T-helper 2 cell treated with Interferon-gamma antibody and Interleukin-4, amounts not matched to agents 100 ng/mL and 5 ng/mL, for 36 hours (primary cell): ENCODE data around the gene DUOXA1. TPM values are rescaled to one million over a fixed set of nuclear protein-coding genes. Genes with fewer than 3 reads are reported as not detected.

Experiments used
- intact Hi-C: fragments of 100-400 bp; cut with micrococcal nuclease; formaldehyde crosslinking; loops from one replicate; pipeline ENCODE4 v1.15.1; 2023
- total RNA-seq: library from RNA; stranded (reverse); gene quantifications from 2 replicates; pipeline ENCODE4 v1.2.3, GENCODE V29; 2022

The DUOXA1 gene
- not detected in 2 replicates for total RNA-seq

- intact Hi-C loops, result loop anchor here (10.0 kb wide), 1 partner anchor 265 kb away; no protein-coding TSS in a partner anchor
Observed at GRCh38 chr15:45129651-45130129, at the start of gene DUOXA1, which contains the start of gene DUOX1. TSS of gene DUOXA1 (minus strand) at chr15:45129879. CDS start at chr15:45123014, 6,865 bp downstream. TSS of gene DUOX1 (plus strand) at chr15:45129994. CDS start at chr15:45131967, 1,973 bp downstream.

- intact Hi-C loops, result no loop called here
Observed at GRCh38 chr15:45177285-45177684, 47.6 kb upstream of the DUOXA1 start.

GRCh38 chr15:45174577-45174976, 44.9 kb upstream of the DUOXA1 start:
- intact Hi-C loops, result no loop called here

DNA sequence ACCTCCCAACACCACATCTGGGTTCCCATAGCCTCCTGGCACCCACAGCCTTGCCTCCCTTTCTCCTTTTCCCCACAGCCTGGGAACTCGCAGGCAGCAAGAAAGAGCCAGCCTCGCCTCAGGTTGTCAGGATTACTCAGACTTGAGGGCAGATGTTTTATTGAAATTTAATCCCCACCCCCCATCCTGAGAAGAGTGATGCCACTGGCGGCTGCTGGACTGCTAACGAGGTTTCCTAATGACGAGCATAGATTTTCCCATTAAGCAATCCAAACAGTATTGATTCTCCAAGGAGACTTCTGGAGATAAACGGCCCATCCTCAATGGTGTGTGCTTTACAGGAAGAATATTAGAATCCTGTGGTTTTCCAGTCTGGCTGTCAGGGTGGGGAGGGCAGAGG, 44.4 kb upstream of the DUOXA1 start:
- intact Hi-C loops, result no loop called here

DNA sequence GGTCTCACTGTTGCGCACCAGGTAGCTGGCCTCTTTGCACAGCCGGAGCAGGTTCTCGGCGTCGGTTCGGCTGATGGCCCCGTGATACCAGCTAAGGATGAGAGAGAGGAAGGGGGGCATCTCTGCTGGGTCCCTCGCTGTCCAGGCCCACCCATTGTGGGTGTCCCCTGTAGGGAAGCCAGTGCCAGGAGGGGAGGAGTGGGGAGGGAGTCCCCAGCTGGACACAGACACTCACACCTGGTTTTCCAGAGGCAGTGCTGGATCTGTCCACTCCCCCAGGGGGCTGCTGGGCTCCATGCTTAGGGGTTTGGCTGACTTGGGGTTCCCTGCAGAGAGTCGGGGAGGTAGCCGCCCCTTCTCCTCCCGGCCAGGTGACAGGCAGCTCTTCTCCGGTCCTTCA, 42.2 kb upstream of the DUOXA1 start:
- intact Hi-C loops, result no loop called here

- intact Hi-C loops, result no loop called here
Observed at GRCh38 chr15:45169608-45170480, 40.2 kb upstream of the DUOXA1 start.

DNA sequence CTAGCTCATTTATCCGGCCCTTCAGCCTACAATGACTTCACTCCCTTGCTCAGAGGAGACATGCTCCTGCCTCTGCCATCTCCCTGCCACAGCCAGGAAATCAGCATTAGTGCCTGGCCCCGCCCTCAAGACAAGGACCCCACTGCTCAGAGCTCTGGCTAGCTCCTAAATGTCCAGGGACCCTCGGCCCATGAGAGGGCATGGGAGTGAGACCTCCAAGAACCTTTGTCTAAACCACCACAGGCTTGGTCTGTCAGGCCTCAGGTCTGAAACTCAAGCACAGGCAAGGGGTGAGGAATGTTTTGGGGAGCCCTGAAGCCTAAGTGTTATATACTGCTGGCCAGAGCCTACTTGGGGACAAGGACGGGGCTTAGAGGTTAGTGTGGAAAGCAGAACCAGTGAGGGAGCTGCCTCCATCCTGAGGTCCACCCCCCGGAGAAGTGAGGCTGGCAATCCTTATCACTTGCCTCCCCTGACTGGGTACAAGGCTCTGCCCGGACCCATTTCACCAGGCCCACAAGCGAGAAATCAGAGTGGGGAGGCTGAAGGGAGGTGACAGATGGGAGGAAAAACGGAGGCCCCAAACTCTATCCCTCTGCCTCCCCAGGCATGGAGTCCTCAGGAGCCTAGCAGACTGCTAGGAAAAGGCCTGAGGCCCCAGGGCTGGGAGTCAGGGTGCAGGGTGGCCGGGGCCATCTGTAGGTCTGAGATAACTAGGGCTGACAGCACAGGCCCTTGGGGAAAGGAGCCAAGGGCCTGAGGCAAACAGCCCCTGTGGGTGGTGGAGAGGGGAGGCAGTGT, 39.3 kb upstream of the DUOXA1 start:
- intact Hi-C loops, result no loop called here

DNA sequence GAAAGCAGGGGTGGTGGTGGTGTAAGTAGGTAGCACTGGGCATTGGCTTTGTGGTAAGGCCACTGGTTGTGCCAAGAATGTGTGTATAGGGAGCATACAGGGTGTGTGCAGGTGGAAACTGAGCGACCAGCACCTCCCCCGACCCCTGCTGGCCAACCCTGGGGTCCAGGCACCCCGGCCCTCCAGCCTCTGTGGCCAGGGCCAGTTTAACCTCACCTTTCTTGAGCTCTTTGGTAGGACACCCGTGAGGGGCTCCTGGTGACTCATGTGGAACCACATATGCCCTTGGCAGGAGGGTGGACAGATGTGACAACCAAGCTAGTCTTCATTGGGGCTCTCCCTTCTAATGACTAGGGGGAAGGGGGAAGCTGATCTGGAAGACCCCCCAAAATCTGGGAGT, 38.6 kb upstream of the DUOXA1 start:
- intact Hi-C loops, result no loop called here

- intact Hi-C loops, result loop anchor here (1.0 to 2.0 kb wide), 3 partner anchors 21 to 112 kb away; no protein-coding TSS in a partner anchor
Observed at GRCh38 chr15:45167631-45168205, 38.0 kb upstream of the DUOXA1 start.

DNA sequence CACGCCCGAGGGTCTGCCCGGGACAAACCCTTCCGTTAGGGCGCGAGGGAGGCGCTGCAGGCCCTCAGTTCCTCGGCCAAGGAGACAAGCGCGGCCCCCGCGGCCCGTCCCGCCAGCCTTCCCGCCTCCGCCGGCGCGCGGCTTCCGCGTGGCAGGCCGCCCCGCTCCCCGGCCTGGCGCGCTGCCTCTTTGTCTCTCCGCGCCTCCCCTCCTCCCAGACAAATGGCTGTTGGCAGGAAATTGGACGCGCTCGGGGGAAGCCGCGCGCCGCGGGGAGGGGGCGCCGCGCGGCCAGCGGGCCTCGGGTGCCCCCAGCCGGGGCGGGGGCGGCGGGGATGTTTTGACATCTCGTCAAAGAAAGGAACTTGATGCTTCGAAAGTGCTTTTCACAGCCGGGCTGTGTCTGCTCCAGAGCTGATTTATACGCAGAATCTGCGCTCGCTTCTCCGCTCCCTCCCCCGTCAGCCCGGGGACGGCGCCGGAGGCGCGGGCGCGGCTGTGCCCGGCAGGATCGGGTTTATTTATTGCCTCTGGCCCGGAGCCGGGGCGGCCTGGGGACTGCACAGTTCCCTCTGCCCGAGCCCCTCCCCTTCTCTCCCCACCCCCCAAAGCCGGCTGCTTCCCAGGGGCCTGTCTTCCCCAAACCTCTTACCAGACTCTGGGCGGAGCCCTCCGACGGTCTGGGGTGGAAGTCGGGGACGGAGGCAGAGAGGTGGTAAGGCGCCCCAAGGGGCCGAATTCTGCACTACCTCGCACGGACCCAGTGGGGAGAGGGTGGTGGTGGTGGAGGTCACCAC, 37.4 kb upstream of the DUOXA1 start:
- intact Hi-C loops, result loop anchor here (1.0 to 2.0 kb wide), 3 partner anchors 22 to 112 kb away; no protein-coding TSS in a partner anchor

DNA sequence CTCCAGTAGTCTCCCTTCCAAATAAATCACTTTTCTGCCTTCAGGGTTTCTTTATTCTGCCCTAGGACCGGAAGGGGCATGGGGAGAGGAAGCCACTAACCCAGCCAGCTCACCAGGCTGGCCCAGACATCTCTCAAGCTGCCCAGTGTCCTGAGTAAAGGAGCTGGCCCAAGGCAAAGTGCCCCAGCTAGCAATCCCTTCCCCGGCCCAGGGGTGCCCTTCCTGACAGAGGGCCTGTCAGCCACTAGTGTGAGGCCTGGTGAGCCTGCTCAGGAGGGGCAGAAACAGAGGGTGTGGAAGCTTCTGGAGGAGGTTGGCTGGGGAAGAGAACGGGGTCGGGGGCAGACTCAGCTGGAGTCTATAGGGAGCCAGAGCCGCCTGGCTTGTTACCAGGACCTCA, 35.9 kb upstream of the DUOXA1 start:
- intact Hi-C loops, result loop anchor here (2.0 kb wide), 1 partner anchor 237 kb away; a partner anchor contains a TSS

- intact Hi-C loops, result loop anchor here (2.0 kb wide), 1 partner anchor 238 kb away; a partner anchor contains a TSS
Observed at GRCh38 chr15:45164914-45165313, 35.2 kb upstream of the DUOXA1 start.

- intact Hi-C loops, result loop anchor here (2.0 kb wide), 1 partner anchor 295 kb away; no protein-coding TSS in a partner anchor
Observed at GRCh38 chr15:45163508-45163856, 33.8 kb upstream of the DUOXA1 start.

- intact Hi-C loops, result loop anchor here (2.0 kb wide), 1 partner anchor 296 kb away; no protein-coding TSS in a partner anchor
Observed at GRCh38 chr15:45162771-45163507, 33.3 kb upstream of the DUOXA1 start.

- intact Hi-C loops, result loop anchor here (2.0 kb wide), 1 partner anchor 297 kb away; no protein-coding TSS in a partner anchor
Observed at GRCh38 chr15:45161666-45162065, 32.0 kb upstream of the DUOXA1 start.

GRCh38 chr15:45157974-45158373, 28.3 kb upstream of the DUOXA1 start:
- intact Hi-C loops, result no loop called here

GRCh38 chr15:45156744-45157455, 27.2 kb upstream of the DUOXA1 start:
- intact Hi-C loops, result no loop called here

DNA sequence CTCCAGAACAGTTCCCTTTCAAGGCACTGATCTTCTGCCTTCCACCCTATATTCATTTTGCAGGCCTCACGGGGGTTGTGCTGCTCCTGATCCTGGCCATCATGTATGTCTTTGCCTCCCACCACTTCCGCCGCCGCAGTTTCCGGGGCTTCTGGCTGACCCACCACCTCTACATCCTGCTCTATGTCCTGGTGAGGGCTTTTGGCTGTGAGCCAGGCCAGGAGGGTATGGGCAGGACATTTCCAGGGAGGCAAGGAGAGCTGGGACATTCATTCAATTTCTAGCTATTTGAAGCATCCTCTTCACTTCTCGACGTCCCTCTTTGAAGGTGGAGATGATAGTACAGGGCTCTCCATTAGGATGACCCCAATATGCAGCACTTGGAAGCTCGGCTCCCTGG, 26.1 kb upstream of the DUOXA1 start:
- intact Hi-C loops, result no loop called here
